IMR-90 (cell line): ENCODE results near the gene BLTP3B. TPM values are rescaled to one million over a fixed set of nuclear protein-coding genes. Genes with fewer than 3 reads are reported as not detected.

Source experiments
- ATAC-seq: fragments of 200-7000 bp; cut with Tn5 transposase; 2 replicates; pipeline ENCODE4 v1.9.1; 2020; ENCODE audit warnings: low read depth, mild to moderate bottlenecking, moderate library complexity
- BruUV-seq: library from RNA; stranded (reverse); fragments of 400-500 nt; replicated peaks from 2 replicates; lab custom pipeline; 2021; lab: Mats Ljungman, UMichigan
- CTCF ChIA-PET: fragments of 300-600 bp; formaldehyde crosslinking; extraction: SDS; loops from one replicate; lab custom pipeline; 2021; ENCODE audit warnings: antibody characterized with exemption; lab: Yijun Ruan, JAX
- POLR2A ChIA-PET: fragments of 300-600 bp; sonication (Branson Sonifier 250); formaldehyde crosslinking; loops from one replicate; lab custom pipeline; 2022; ENCODE audit warnings: antibody characterized with exemption; ENCODE audit not compliant: unreplicated experiment; lab: Charles Lee
- DNase-seq: peaks from one replicate; pipeline ENCODE4 v3.0.0; 2013
- H2AFZ ChIP-seq: replicated peaks from 2 replicates; pipeline ENCODE3; 2013; ENCODE audit warnings: low read length, mild to moderate bottlenecking; ENCODE audit not compliant: poor library complexity
- H2AK5ac ChIP-seq: 2 replicates; pipeline ENCODE4 v1.6.1; 2013; ENCODE audit warnings: low read depth, low read length, inconsistent platforms
- H2AK9ac ChIP-seq: replicated peaks from 2 replicates; pipeline ENCODE3; 2013; ENCODE audit warnings: mild to moderate bottlenecking, low read depth, low read length, moderate library complexity; ENCODE audit not compliant: poor library complexity
- H2BK120ac ChIP-seq: 2 replicates; pipeline ENCODE4 v1.6.1; 2013; ENCODE audit warnings: low read depth, low read length, inconsistent platforms
- H2BK15ac ChIP-seq: 3 replicates; pipeline ENCODE4 v1.6.1; 2013; ENCODE audit warnings: low read depth, low read length, inconsistent platforms
- H2BK20ac ChIP-seq: 2 replicates; pipeline ENCODE4 v1.6.1; 2013; ENCODE audit warnings: low read depth, mild to moderate bottlenecking, inconsistent platforms, low read length, moderate library complexity
- H2BK5ac ChIP-seq: 2 replicates; pipeline ENCODE4 v1.6.1; 2013; ENCODE audit warnings: mild to moderate bottlenecking, low read depth, low read length, inconsistent platforms; ENCODE audit not compliant: poor library complexity, severe bottlenecking
- H3K14ac ChIP-seq: replicated peaks from 2 replicates; pipeline ENCODE4 v1.6.1; 2013; ENCODE audit warnings: low read depth, low read length, inconsistent platforms
- H3K18ac ChIP-seq: 2 replicates; pipeline ENCODE4 v1.6.1; 2013; ENCODE audit warnings: low read depth, low read length, control low read depth
- H3K23ac ChIP-seq: 2 replicates; pipeline ENCODE4 v1.6.1; 2013; ENCODE audit warnings: low read depth, low read length, inconsistent platforms
- H3K27ac ChIP-seq: 2 replicates; pipeline ENCODE4 v1.5.1; 2013; ENCODE audit warnings: mild to moderate bottlenecking, control low read depth, low read length; ENCODE audit not compliant: insufficient read depth
- H3K27me3 ChIP-seq: 2 replicates; pipeline ENCODE4 v1.6.1; 2013; ENCODE audit warnings: low read length; ENCODE audit not compliant: control insufficient read depth, insufficient read depth
- H3K36me3 ChIP-seq: 2 replicates; pipeline ENCODE4 v1.6.1; 2013; ENCODE audit warnings: low read length, mixed read lengths; ENCODE audit not compliant: control insufficient read depth, insufficient read depth
- H3K4ac ChIP-seq: 2 replicates; pipeline ENCODE4 v1.6.1; 2013; ENCODE audit warnings: low read depth, low read length, inconsistent platforms
- H3K4me1 ChIP-seq: 2 replicates; pipeline ENCODE4 v1.6.1; 2013; ENCODE audit warnings: low read length, mixed read lengths; ENCODE audit not compliant: control insufficient read depth, insufficient read depth
- H3K4me2 ChIP-seq: 2 replicates; pipeline ENCODE4 v1.6.1; 2013; ENCODE audit warnings: low read depth, mild to moderate bottlenecking, control low read depth, low read length, moderate library complexity
- H3K4me3 ChIP-seq: 2 replicates; pipeline ENCODE4 v1.5.1; 2013; ENCODE audit warnings: low read depth, mild to moderate bottlenecking, control low read depth, low read length, moderate library complexity; ENCODE audit not compliant: insufficient read depth
- H3K56ac ChIP-seq: 2 replicates; pipeline ENCODE4 v1.6.1; 2013; ENCODE audit warnings: low read length, inconsistent platforms; ENCODE audit not compliant: insufficient read depth; ENCODE audit errors: extremely low read depth
- H3K79me1 ChIP-seq, 2 experiments: 2 replicates each; pipeline ENCODE4 v1.6.1; 2013; ENCODE audit warnings: low read length in 2 of 2, inconsistent platforms in 1 of 2, low read depth in 1 of 2
- H3K9ac ChIP-seq: 2 replicates; pipeline ENCODE4 v1.6.1; 2013; ENCODE audit warnings: low read depth, low read length, control low read depth
- H3K9me1 ChIP-seq: 2 replicates; pipeline ENCODE4 v1.6.1; 2013; ENCODE audit warnings: low read length, inconsistent platforms; ENCODE audit not compliant: insufficient read depth
- H3K9me3 ChIP-seq: 2 replicates; pipeline ENCODE4 v1.6.1; 2013; ENCODE audit warnings: low read length; ENCODE audit not compliant: control insufficient read depth, insufficient read depth
- H4K20me1 ChIP-seq: 2 replicates; pipeline ENCODE4 v1.6.1; 2013; ENCODE audit warnings: low read length, inconsistent platforms; ENCODE audit not compliant: insufficient read depth
- H4K5ac ChIP-seq: 2 replicates; pipeline ENCODE4 v1.6.1; 2013; ENCODE audit warnings: mild to moderate bottlenecking, low read depth, low read length, control low read depth
- H4K8ac ChIP-seq, 2 experiments: 2 replicates each; pipeline ENCODE4 v1.6.1; 2013; ENCODE audit warnings: low read depth in 2 of 2, low read length in 2 of 2, control low read depth in 1 of 2, inconsistent platforms in 1 of 2
- H4K91ac ChIP-seq: 2 replicates; pipeline ENCODE4 v1.6.1; 2013; ENCODE audit warnings: low read depth, low read length, inconsistent platforms; ENCODE audit not compliant: insufficient read depth
- CHD1 ChIP-seq: IDR thresholded peaks from 2 replicates; pipeline ENCODE4 v1.6.1; 2012; ENCODE audit warnings: low read depth, low read length, improper control_type of control experiment
- MAFK ChIP-seq: IDR thresholded peaks from 2 replicates; pipeline ENCODE4 v1.6.1; 2012; ENCODE audit warnings: low read depth, low read length, improper control_type of control experiment
- MAZ ChIP-seq: IDR thresholded peaks from 2 replicates; pipeline ENCODE4 v1.6.1; 2012; ENCODE audit warnings: low read depth, mild to moderate bottlenecking, low read length, improper control_type of control experiment, moderate library complexity, borderline replicate concordance
- MXI1 ChIP-seq: IDR thresholded peaks from 2 replicates; pipeline ENCODE4 v1.6.1; 2012; ENCODE audit warnings: low read depth, mild to moderate bottlenecking, low read length, moderate library complexity, borderline replicate concordance
- NFE2L2 ChIP-seq: fragments of 150-350 bp; IDR thresholded peaks from 2 replicates; pipeline ENCODE4 v1.6.1; 2016; ENCODE audit warnings: low read depth, mild to moderate bottlenecking, low read length
- POLR2A ChIP-seq: IDR thresholded peaks from 2 replicates; pipeline ENCODE4 v1.6.1; 2012; ENCODE audit warnings: mild to moderate bottlenecking, low read depth, low read length
- RAD21 ChIP-seq: IDR thresholded peaks from 2 replicates; pipeline ENCODE4 v1.6.1; 2012; ENCODE audit warnings: low read length, improper control_type of control experiment
- RCOR1 ChIP-seq: IDR thresholded peaks from 2 replicates; pipeline ENCODE4 v1.6.1; 2012; ENCODE audit warnings: mild to moderate bottlenecking, low read length, improper control_type of control experiment; ENCODE audit not compliant: insufficient replicate concordance
- dilution Hi-C: fragments of 300-500 bp; cut with HindIII; formaldehyde crosslinking; loops from one replicate; pipeline ENCODE4 v1.14.3; 2018; ENCODE audit warnings: low sequenced_read_pairs; ENCODE audit not compliant: unreplicated experiment
- in situ Hi-C: fragments of 300-500 bp; cut with MboI; formaldehyde crosslinking; loops from 3 replicates; pipeline ENCODE4 v1.14.3; 2019; ENCODE audit warnings: low sequenced_read_pairs, inconsistent platforms, mixed read lengths
- intact Hi-C: fragments of 100-400 bp; cut with micrococcal nuclease; formaldehyde crosslinking; loops from 2 replicates; pipeline ENCODE4 v1.10.0; 2022
- polyA plus RNA-seq, 3 experiments: library from polyadenylated mRNA; depleted of rRNA; stranded (reverse); fragments of >200 nt; gene quantifications; 2 replicates each; pipeline ENCODE4 v1.2.3, GENCODE V29; 2012; ENCODE audit warnings: low replicate concordance in 1 of 3
- total RNA-seq: library from RNA; depleted of rRNA; stranded (reverse); fragments of >200 nt; gene quantifications from 2 replicates; pipeline ENCODE4 v1.2.3, GENCODE V29; 2012

The BLTP3B gene
- total and polyA plus RNA-seq, 2 of the 4 experiments (the other 2 are of a cell fraction), result 8.9 to 38.7 TPM

DNA sequence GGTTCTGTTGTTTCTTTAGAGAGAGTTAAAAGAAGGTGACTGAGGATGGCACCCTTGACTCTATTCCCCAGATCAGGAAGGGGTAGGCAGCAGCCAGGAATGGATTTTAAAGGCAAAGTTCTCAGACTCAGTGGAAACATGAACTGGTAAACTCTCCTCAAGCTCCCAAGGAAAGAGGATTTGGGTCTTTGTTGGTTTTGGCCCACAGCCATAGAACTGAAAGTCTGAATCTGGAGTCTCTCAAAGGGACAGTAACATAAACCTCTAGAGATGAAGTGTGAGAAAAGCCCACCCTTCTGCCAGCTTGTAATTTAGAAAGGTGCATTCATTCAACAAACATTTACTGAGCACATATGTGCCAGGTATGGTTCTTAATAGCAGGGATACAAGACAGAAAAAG is 28.6 kb upstream of the BLTP3B start:
- Histone ChIP-seq H3K27me3 (no peaks in the 10 kb centered on the region), H3K4me3 (no peak overlapping the region), H2AK5ac (no peak overlapping the region), H4K5ac (no peak overlapping the region), H2BK20ac (no peak overlapping the region), H3K36me3 (no peaks in the 10 kb centered on the region), H2BK15ac (no peak overlapping the region), H4K8ac (no peak overlapping the region), H2BK5ac (no peak overlapping the region), H4K91ac (no peak overlapping the region), H4K20me1 (no peaks in the 10 kb centered on the region), H3K56ac (no peak overlapping the region), H3K79me1 (no peaks in the 10 kb centered on the region), H3K18ac (no peak overlapping the region), H3K9me3 (no peaks in the 10 kb centered on the region), H3K27ac (no peak overlapping the region), H2BK120ac (no peak overlapping the region), H2AK9ac (no peak overlapping the region), H3K23ac (no peak overlapping the region), H3K14ac (no peak overlapping the region), H3K4me1 (no peaks in the 10 kb centered on the region), H2AFZ (no peak overlapping the region), H3K9ac (no peak overlapping the region), H3K4ac (no peak overlapping the region), H3K4me2 (no peak overlapping the region), H3K9me1 (no peaks in the 10 kb centered on the region)
- no TSS peak for BruUV-seq
- intact Hi-C loops (no loop called here), in situ Hi-C loops (no loop called here), dilution Hi-C loops (no loop called here)
- POLR2A ChIA-PET, result no interaction called here
- CTCF ChIA-PET, result interaction anchor here (1.0 kb wide), 1 partner anchor 16 kb away, joined by 3 read pairs; no protein-coding TSS in a partner anchor
- TF ChIP-seq MXI1 (no peak), MAFK (no peak), POLR2A (no peak), RCOR1 (no peak), MAZ (no peak), CHD1 (no peak), RAD21 (no peak), NFE2L2 (no peak)
- ATAC-seq (no peak), DNase-seq (no peak)
